Activated T-cell treated with anti-CD3 and anti-CD28 coated beads, Interleukin-2, amount 50 U/mL, for 4 hours (primary cell): ENCODE data around the gene FAM181A. TPM values are rescaled to one million over a fixed set of nuclear protein-coding genes. Genes with fewer than 3 reads are reported as not detected.

Experiments used
- ATAC-seq, 2 donors: fragments of 200-7000 bp; cut with Tn5 transposase; one replicate each; pipeline ENCODE4 v1.10.0; 2021
- DNase-seq: peaks from one replicate; pipeline ENCODE4 v3.0.0-alpha.2; 2020
- H3K27me3 Mint-ChIP-seq: one replicate; pipeline ENCODE4 v1.8.0; 2021; ENCODE audit warnings: low read depth, mixed read lengths
- H3K36me3 Mint-ChIP-seq: one replicate; pipeline ENCODE4 v1.8.0; 2022; ENCODE audit warnings: mixed read lengths; ENCODE audit not compliant: insufficient read depth
- H3K4me1 Mint-ChIP-seq: one replicate; pipeline ENCODE4 v1.8.0; 2021; ENCODE audit warnings: low read depth, mixed read lengths
- H3K4me3 Mint-ChIP-seq: one replicate; pipeline ENCODE4 v1.8.0; 2021; ENCODE audit warnings: mild to moderate bottlenecking, moderate library complexity, mixed read lengths
- H3K9me3 Mint-ChIP-seq: one replicate; pipeline ENCODE4 v1.8.0; 2021; ENCODE audit warnings: mixed read lengths
- total RNA-seq, 3 donors: library from RNA; stranded (reverse); gene quantifications; one replicate each; pipeline ENCODE4 v1.2.1, GENCODE V29; 2021

Gene FAM181A
- total RNA-seq, 3 donors from 2014 or later: not detected

DNA sequence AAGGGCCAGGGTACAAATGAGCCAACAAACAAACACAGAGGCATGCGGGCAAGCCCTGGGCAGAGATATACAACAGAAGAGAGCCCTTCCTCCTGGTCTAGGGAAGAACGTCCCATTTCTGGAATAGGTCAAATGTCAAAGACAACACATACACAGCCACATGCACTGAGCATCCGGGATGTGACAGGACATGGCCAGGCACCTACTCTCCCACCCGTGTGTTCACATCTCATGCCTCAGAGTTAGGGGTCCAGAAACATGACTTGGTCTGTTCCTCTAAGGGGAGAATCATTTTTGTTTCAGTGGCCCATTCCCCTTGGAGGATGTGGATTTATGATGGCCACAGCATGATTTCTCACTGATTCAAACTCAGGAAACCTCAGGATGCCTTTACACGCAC, 50.0 kb downstream of the FAM181A start:
- ATAC-seq (no peak), DNase-seq (no peak)
- Mint-ChIP-seq H3K27me3 (peaks cover 8% of the 10 kb centered on the region), H3K4me1 (peaks cover 60% of the 10 kb centered on the region), H3K36me3 (peaks cover 8% of the 10 kb centered on the region), H3K4me3 (peak overlapping the region; percentile 37), H3K9me3 (peaks cover 15% of the 10 kb centered on the region)

DNA sequence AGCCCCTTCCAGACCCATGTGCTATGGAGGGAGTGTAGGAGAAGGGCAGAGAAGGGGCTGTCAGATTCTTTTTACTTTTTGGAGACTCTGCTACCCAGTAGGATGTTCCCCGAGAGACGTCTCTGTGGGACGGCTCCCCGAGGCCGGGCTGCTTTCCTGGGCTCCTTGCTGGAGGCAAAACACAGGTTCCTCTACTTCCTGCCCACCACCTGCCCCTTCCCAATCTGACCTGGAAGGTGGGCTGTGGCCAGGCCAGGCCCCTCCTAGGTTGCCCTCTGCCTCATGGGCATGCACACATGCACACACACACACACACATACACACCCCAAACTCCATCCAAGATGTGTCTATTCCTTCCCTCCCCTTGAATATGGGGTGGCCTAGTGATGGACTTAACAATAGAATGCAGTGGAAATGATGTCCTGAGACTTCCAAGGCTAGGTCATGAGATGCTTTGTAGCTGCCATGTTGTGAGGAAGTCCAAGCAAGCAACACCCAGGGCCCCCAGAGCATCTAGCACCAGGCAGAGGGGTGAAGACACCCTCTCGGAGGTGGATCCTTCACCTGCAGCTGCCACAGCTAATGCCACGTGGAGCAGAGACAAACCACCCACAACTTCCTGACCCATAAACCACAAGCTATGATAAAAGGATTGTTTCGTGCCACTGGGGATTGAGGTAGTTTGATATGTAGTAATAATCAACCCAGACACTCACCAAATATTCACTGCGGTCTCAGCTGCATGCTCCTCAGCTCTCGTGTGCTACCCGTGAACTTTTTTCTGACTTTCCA, 50.8 kb downstream of the FAM181A start:
- Mint-ChIP-seq H3K27me3 (peaks cover 8% of the 10 kb centered on the region), H3K4me1 (peaks cover 56% of the 10 kb centered on the region), H3K4me3 (peak overlapping the region; percentile 19), H3K9me3 (peaks cover 15% of the 10 kb centered on the region), H3K36me3 (peaks cover 8% of the 10 kb centered on the region)
- DNase-seq (peak; percentile 64), ATAC-seq (peak; percentile 88 to 89)

DNA sequence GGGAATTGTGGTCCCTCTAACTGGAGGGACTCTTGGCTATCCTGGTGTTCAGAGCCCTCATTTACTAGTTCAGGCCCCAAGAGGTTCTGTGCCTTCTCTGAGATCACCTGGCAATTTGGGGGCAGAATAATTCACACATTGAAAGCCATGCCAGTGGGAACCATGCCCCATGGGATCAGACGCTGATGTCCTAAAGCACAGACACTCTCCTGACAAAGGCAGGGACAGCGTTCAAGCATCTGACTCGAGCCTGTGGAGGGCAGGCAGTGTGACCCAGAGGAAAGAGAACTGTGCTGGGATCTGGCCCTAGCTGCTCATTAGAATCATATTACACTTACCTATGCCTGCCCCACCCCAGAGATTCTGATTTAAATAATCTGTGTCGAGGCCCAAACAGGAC, 51.6 kb downstream of the FAM181A start:
- peaks cover 8% of the 10 kb centered on the region for H3K27me3 Mint-ChIP-seq
- H3K4me3 Mint-ChIP-seq: peak overlapping the region; percentile 16
- DNase-seq (no peak), ATAC-seq (no peak)
- peaks cover 8% of the 10 kb centered on the region for H3K36me3 Mint-ChIP-seq
- peaks cover 56% of the 10 kb centered on the region for H3K4me1 Mint-ChIP-seq
- peaks cover 15% of the 10 kb centered on the region for H3K9me3 Mint-ChIP-seq

Other genes with a start within 250 kb of the FAM181A start
- not detected for gene PRIMA1, start 138.9 kb upstream of the FAM181A start, total RNA-seq
- gene ASB2, start 49.2 kb downstream of the FAM181A start, total RNA-seq: 1 to 10 TPM; 8.2 to 9.9 (median 9.8) TPM
- gene CCDC197, start 70.0 kb downstream of the FAM181A start, total RNA-seq: under 1 TPM in 1 of 3 donors, not detected in 2; 0.35 TPM
- under 1 TPM; 0.50 to 0.54 (median 0.53) TPM for gene OTUB2, start 99.0 kb downstream of the FAM181A start, total RNA-seq
- 100 to 1,000 TPM; 287 to 321 (median 319) TPM for gene DDX24, start 153.9 kb downstream of the FAM181A start, total RNA-seq
- 1 to 10 TPM; 8.9 to 9.5 (median 9.0) TPM for gene IFI27L1, start 154.0 kb downstream of the FAM181A start, total RNA-seq
- 1 to 10 TPM; 1.3 to 1.7 (median 1.3) TPM for gene IFI27, start 183.4 kb downstream of the FAM181A start, total RNA-seq
- gene IFI27L2, start 202.3 kb downstream of the FAM181A start, total RNA-seq: 10 to 100 TPM; 19.3 to 26.4 (median 23.6) TPM
- 1 to 10 TPM; 2.0 to 4.2 (median 2.8) TPM for gene PPP4R4, start 247.0 kb downstream of the FAM181A start, total RNA-seq